ENCODE data around the gene RNF212.

Gene RNF212

GRCh38 chr4:1031956-1032795 is 81.2 kb downstream of the RNF212 start:
- TF ChIP-seq, protein P1, sequence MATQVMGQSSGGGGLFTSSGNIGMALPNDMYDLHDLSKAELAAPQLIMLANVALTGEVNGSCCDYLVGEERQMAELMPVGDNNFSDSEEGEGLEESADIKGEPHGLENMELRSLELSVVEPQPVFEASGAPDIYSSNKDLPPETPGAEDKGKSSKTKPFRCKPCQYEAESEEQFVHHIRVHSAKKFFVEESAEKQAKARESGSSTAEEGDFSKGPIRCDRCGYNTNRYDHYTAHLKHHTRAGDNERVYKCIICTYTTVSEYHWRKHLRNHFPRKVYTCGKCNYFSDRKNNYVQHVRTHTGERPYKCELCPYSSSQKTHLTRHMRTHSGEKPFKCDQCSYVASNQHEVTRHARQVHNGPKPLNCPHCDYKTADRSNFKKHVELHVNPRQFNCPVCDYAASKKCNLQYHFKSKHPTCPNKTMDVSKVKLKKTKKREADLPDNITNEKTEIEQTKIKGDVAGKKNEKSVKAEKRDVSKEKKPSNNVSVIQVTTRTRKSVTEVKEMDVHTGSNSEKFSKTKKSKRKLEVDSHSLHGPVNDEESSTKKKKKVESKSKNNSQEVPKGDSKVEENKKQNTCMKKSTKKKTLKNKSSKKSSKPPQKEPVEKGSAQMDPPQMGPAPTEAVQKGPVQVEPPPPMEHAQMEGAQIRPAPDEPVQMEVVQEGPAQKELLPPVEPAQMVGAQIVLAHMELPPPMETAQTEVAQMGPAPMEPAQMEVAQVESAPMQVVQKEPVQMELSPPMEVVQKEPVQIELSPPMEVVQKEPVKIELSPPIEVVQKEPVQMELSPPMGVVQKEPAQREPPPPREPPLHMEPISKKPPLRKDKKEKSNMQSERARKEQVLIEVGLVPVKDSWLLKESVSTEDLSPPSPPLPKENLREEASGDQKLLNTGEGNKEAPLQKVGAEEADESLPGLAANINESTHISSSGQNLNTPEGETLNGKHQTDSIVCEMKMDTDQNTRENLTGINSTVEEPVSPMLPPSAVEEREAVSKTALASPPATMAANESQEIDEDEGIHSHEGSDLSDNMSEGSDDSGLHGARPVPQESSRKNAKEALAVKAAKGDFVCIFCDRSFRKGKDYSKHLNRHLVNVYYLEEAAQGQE (IDR thresholded peaks at IDR 0.05; ENCODE audit: insufficient read depth in 1 of 2, low read depth in 2 of 2, low read length in 2 of 2), result no peak
- no peak for TF ChIP-seq SIN3A (IDR thresholded peaks at IDR 0.05; ENCODE audit: borderline replicate concordance, insufficient read depth, low read length)
- no peak for TF ChIP-seq POLR2AphosphoS5 (IDR thresholded peaks at IDR 0.05; ENCODE audit: low read depth, low read length)
- TF ChIP-seq TAF1 (IDR thresholded peaks at IDR 0.05; ENCODE audit: borderline replicate concordance, insufficient read depth, low read length), result no peak
- no peak for TF ChIP-seq FOXP2 (optimal IDR thresholded peaks at IDR 0.05; ENCODE audit: borderline replicate concordance, extremely low read depth, extremely low read length, insufficient read depth)

- TF ChIP-seq POLR2AphosphoS5 (IDR thresholded peaks at IDR 0.05; ENCODE audit: low read depth, low read length), result no peak
- TF ChIP-seq, protein P1 (IDR thresholded peaks at IDR 0.05; ENCODE audit: insufficient read depth in 1 of 2, low read depth in 2 of 2, low read length in 2 of 2), result no peak
Measured at GRCh38 chr4:1031346-1031745, 82.0 kb downstream of the RNF212 start.

DNA sequence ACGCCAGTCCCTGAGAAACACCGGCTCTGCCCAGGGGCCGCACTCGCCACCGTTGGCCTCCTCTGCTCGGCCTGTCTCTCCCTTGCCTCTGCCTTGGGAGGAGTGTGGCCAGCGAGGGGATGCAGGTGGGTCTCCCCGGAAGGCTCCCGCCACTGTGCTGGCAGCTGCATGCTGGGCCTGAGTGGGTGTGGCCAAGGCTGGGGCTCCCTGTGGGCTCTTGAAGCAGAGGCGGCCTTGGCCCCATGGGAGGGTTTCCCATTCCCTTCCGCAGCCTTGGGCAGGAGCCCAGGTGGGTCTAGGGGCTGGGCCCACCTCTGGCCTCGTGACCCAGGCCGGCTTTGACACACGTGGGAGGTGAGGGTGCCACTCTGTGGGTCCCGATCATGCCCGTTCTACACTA is 82.8 kb downstream of the RNF212 start:
- TF ChIP-seq POLR2AphosphoS5 (IDR thresholded peaks at IDR 0.05; ENCODE audit: low read depth, low read length) (no peak), FOXP2 (optimal IDR thresholded peaks at IDR 0.05; ENCODE audit: borderline replicate concordance, extremely low read depth, extremely low read length, insufficient read depth) (no peak), TAF1 (IDR thresholded peaks at IDR 0.05; ENCODE audit: borderline replicate concordance, insufficient read depth, low read length) (no peak), SIN3A (IDR thresholded peaks at IDR 0.05; ENCODE audit: borderline replicate concordance, insufficient read depth, low read length) (no peak)
- TF ChIP-seq, protein P1 (IDR thresholded peaks at IDR 0.05; ENCODE audit: insufficient read depth in 1 of 2, low read depth in 2 of 2, low read length in 2 of 2), result no peak

DNA sequence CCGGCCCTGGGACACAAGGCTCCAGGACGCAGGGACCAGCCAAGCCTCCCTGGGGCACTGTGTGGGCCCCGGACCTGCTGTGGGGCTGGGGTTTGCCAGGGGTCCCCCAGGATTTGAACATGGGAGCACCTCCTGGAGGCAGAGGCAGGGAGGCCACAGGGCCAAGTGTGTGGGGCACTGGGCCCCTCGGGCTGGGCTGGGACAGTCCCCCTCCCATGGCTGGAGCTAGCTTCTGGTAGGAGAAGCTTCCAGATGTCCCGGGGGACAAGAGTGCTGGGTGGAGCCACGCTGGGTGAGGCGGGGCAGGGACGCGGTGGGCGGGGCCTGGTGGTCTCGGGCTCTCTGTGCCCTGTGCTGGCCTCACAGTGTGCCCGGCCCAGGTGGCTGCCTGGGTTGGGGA is 83.3 kb downstream of the RNF212 start:
- TF ChIP-seq FOXP2 (optimal IDR thresholded peaks at IDR 0.05; ENCODE audit: borderline replicate concordance, extremely low read depth, extremely low read length, insufficient read depth) (no peak), SIN3A (IDR thresholded peaks at IDR 0.05; ENCODE audit: borderline replicate concordance, insufficient read depth, low read length) (no peak), POLR2AphosphoS5 (IDR thresholded peaks at IDR 0.05; ENCODE audit: low read depth, low read length) (no peak)

- TF ChIP-seq FOXP2 (optimal IDR thresholded peaks at IDR 0.05; ENCODE audit: borderline replicate concordance, extremely low read depth, extremely low read length, insufficient read depth), result no peak
- TF ChIP-seq SIN3A (IDR thresholded peaks at IDR 0.05; ENCODE audit: borderline replicate concordance, insufficient read depth, low read length), result no peak
- no peak for TF ChIP-seq POLR2AphosphoS5 (IDR thresholded peaks at IDR 0.05; ENCODE audit: low read depth, low read length)
- TF ChIP-seq, protein P1 (IDR thresholded peaks at IDR 0.05; ENCODE audit: insufficient read depth in 1 of 2, low read depth in 2 of 2, low read length in 2 of 2), result no peak
- no peak for TF ChIP-seq TAF1 (IDR thresholded peaks at IDR 0.05; ENCODE audit: borderline replicate concordance, insufficient read depth, low read length)
Measured at GRCh38 chr4:1029529-1029928, 83.8 kb downstream of the RNF212 start.
